Peyer's patch (tissue), 4 donors: ENCODE measurements around the gene SYT8.
"Not testable (repeated sequence)": the region's sequence is repeated elsewhere in the genome, so short reads cannot be mapped to it uniquely, and the experiment has no call there.

ENCODE experiments used
- CTCF ChIP-seq, 6 experiments: fragments of 450-650 bp in 4 of 6; fragments of 200-600 bp in 2 of 6; sonication (generic) in 1 of 6; IDR thresholded peaks; one replicate each; pipeline ENCODE4 v1.5.1; 2017 to 2019; ENCODE audit warnings: antibody characterized with exemption in 6 of 6, mild to moderate bottlenecking in 3 of 6, moderate library complexity in 1 of 6
- POLR2A ChIP-seq, 2 donors: fragments of 450-650 bp; IDR thresholded peaks; one replicate each; pipeline ENCODE4 v1.5.1; 2017; ENCODE audit warnings: antibody characterized with exemption in 2 of 2, mild to moderate bottlenecking in 2 of 2, moderate library complexity in 2 of 2

- TF ChIP-seq CTCF, POLR2A (IDR thresholded peaks at IDR 0.05): not testable (repeated sequence)
Observed at GRCh38 chr11:1875851-1876301, 41.1 kb downstream of the SYT8 start.
